GM12801 (cell line): Measurements from ENCODE around the gene PRXL2A.

Experiments
- CTCF ChIP-seq: IDR thresholded peaks from one replicate; pipeline ENCODE4 v1.5.1; 2011; ENCODE audit warnings: control low read depth; ENCODE audit not compliant: insufficient read length; ENCODE audit errors: extremely low read depth

Gene PRXL2A

GRCh38 chr10:80459047-80459865 lies 50.9 kb downstream of the PRXL2A start:
- no peak for TF ChIP-seq CTCF

GRCh38 chr10:80460399-80461207 lies 52.3 kb downstream of the PRXL2A start:
- no peak for TF ChIP-seq CTCF

GRCh38 chr10:80461208-80462183 lies 53.1 kb downstream of the PRXL2A start:
- TF ChIP-seq CTCF, result no peak

- TF ChIP-seq CTCF, result no peak
Measured at GRCh38 chr10:80462299-80462980, 54.1 kb downstream of the PRXL2A start.

- TF ChIP-seq CTCF, result no peak
Measured at GRCh38 chr10:80462981-80463741, 54.8 kb downstream of the PRXL2A start.

GRCh38 chr10:80463868-80464267 lies 55.5 kb downstream of the PRXL2A start:
- TF ChIP-seq CTCF, result no peak
